OCI-LY1 (cell line): ENCODE results near the gene PDGFD.

ENCODE experiments used
- CTCF ChIP-seq: fragments of 200-600 bp; sonication (generic), shearing (Covaris generic); IDR thresholded peaks from 2 replicates; pipeline ENCODE4 v1.5.1; 2017; ENCODE audit warnings: mild to moderate bottlenecking, antibody characterized with exemption, low read length, moderate library complexity, mixed read lengths
- EZH2 ChIP-seq: fragments of 200-600 bp; sonication (generic), shearing (Covaris generic); IDR thresholded peaks from 2 replicates; pipeline ENCODE4 v1.8.0; 2017; ENCODE audit warnings: borderline replicate concordance, mixed run types, mild to moderate bottlenecking, antibody characterized with exemption, low read length, moderate library complexity, mixed read lengths

DNA sequence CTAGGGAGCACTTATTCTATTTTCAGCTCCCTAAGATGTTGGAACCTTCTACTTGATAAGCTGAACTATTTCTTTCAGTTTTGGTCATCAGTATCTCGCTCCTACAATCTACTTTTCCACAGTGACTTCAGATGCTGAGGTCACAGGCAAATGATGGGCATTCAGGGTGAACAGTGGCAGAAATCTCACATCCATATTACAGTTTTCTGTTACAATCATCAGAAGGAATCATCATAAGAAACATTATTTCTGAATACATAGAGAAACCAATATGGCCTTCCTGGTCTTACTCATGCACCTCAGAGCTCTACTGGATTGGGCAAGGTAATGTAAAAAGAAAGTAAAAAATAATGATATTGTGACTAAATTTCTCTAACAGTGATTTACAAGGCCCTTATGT is 166.9 kb downstream of the PDGFD start:
- no peak for TF ChIP-seq CTCF
- no peak for TF ChIP-seq EZH2
